B cell (primary cell): ENCODE results near the gene ALDH1A1. TPM values are rescaled to one million over a fixed set of nuclear protein-coding genes. Genes with fewer than 3 reads are reported as not detected.

Experiments used
- ATAC-seq: fragments of 200-7000 bp; cut with Tn5 transposase; one replicate; pipeline ENCODE4 v1.10.0; 2021; ENCODE audit warnings: low read depth, mild to moderate bottlenecking, moderate number of reproducible peaks, moderate library complexity
- CTCF ChIA-PET: fragments of 350-600 bp; sonication (Branson Sonifier 250); formaldehyde crosslinking; loops from one replicate; lab custom pipeline; 2021; ENCODE audit warnings: antibody characterized with exemption, inconsistent platforms; lab: Charles Lee
- POLR2A ChIA-PET: fragments of 350-600 bp; sonication (Branson Sonifier 250); formaldehyde crosslinking; loops from one replicate; lab custom pipeline; 2021; ENCODE audit warnings: antibody characterized with exemption; lab: Charles Lee
- DNase-seq: peaks from one replicate; pipeline ENCODE4 v3.0.0; 2013
- H2AFZ ChIP-seq: 2 replicates; pipeline ENCODE4 v1.6.1; 2012; ENCODE audit warnings: mild to moderate bottlenecking, low read depth, low read length; ENCODE audit not compliant: insufficient read depth, poor library complexity, severe bottlenecking
- H3K27ac ChIP-seq, 2 donors: 1 replicate in 1 of 2; 2 replicates in 1 of 2; pipeline ENCODE4 v1.5.1; 2012 to 2013; ENCODE audit warnings: low read length in 2 of 2, mild to moderate bottlenecking in 2 of 2, moderate library complexity in 1 of 2
- H3K27me3 ChIP-seq, 4 experiments: fragments of 200-600 bp in 1 of 4; sonication (generic) in 1 of 4; replicated peaks in 1 of 4; 1 replicate in 2 of 4; 2 replicates in 2 of 4; pipeline versions ENCODE4 v1.6.1 to v1.7.0; 2013 to 2016; ENCODE audit warnings: low read length in 3 of 4, mild to moderate bottlenecking in 2 of 4, mixed read lengths in 1 of 4, moderate library complexity in 1 of 4; ENCODE audit not compliant: insufficient read depth in 4 of 4, control insufficient read depth in 3 of 4; ENCODE audit errors: control extremely low read depth in 1 of 4
- H3K36me3 ChIP-seq, 2 experiments: replicated peaks in 1 of 2; 1 replicate in 1 of 2; 2 replicates in 1 of 2; pipeline versions ENCODE4 v1.6.1 to v1.7.1; 2013; ENCODE audit warnings: low read length in 1 of 2; ENCODE audit not compliant: insufficient read depth in 2 of 2, control insufficient read depth in 1 of 2; ENCODE audit errors: control extremely low read depth in 1 of 2, extremely low read depth in 1 of 2
- H3K4me1 ChIP-seq, 2 donors: fragments of 200-600 bp in 1 of 2; sonication (generic) in 1 of 2; 1 replicate in 1 of 2; 2 replicates in 1 of 2; pipeline versions ENCODE4 v1.5.1 to v1.6.1; 2013 to 2017; ENCODE audit warnings: low read length in 2 of 2; ENCODE audit not compliant: control insufficient read depth in 2 of 2, insufficient read depth in 2 of 2
- H3K4me2 ChIP-seq: replicated peaks from 2 replicates; pipeline ENCODE3; 2012; ENCODE audit warnings: mild to moderate bottlenecking, low read depth, low read length; ENCODE audit not compliant: poor library complexity, severe bottlenecking
- H3K4me3 ChIP-seq, 5 experiments: fragments of 200-600 bp in 1 of 5; sonication (generic) in 1 of 5; 1 replicate in 3 of 5; 2 replicates in 2 of 5; pipeline versions ENCODE4 v1.5.1 to v1.7.0; 2011 to 2016; ENCODE audit warnings: low read length in 4 of 5, mild to moderate bottlenecking in 4 of 5, low read depth in 2 of 5, control low read depth in 1 of 5, moderate library complexity in 1 of 5; ENCODE audit not compliant: insufficient read depth in 1 of 5; ENCODE audit errors: control extremely low read depth in 1 of 5, extremely low read depth in 1 of 5
- H3K79me2 ChIP-seq: fragments of 200-600 bp; sonication (generic); one replicate; pipeline ENCODE4 v1.6.0; 2016; ENCODE audit warnings: low read length; ENCODE audit not compliant: control insufficient read depth, insufficient read depth
- H3K9ac ChIP-seq: fragments of 200-600 bp; sonication (generic); 2 replicates; pipeline ENCODE4 v1.6.1; 2017; ENCODE audit warnings: mild to moderate bottlenecking, low read length, moderate library complexity
- H3K9me3 ChIP-seq, 3 donors: one replicate each; pipeline versions ENCODE4 v1.6.1 to v1.7.1; 2013; ENCODE audit warnings: low read length in 2 of 3; ENCODE audit not compliant: control insufficient read depth in 2 of 3, insufficient read depth in 1 of 3; ENCODE audit errors: control extremely low read depth in 1 of 3
- H4K20me1 ChIP-seq: 2 replicates; pipeline ENCODE4 v1.6.0; 2012; ENCODE audit warnings: mild to moderate bottlenecking, low read length; ENCODE audit not compliant: insufficient read depth, control insufficient read depth, poor library complexity, severe bottlenecking
- H3K27ac Mint-ChIP-seq: one replicate; pipeline ENCODE4 v1.8.0; 2021; ENCODE audit warnings: mixed read lengths
- H3K27me3 Mint-ChIP-seq: one replicate; pipeline ENCODE4 v1.8.0; 2021; ENCODE audit warnings: mixed read lengths
- H3K4me1 Mint-ChIP-seq: one replicate; pipeline ENCODE4 v1.8.0; 2021; ENCODE audit warnings: mixed read lengths
- H3K4me3 Mint-ChIP-seq: one replicate; pipeline ENCODE4 v1.8.0; 2021; ENCODE audit warnings: mixed read lengths
- H3K9me3 Mint-ChIP-seq: one replicate; pipeline ENCODE4 v1.8.0; 2022; ENCODE audit warnings: mixed read lengths; ENCODE audit not compliant: insufficient read depth
- CTCF ChIP-seq: fragments of 200-600 bp; IDR thresholded peaks from one replicate; pipeline ENCODE4 v1.8.0; 2022; ENCODE audit warnings: antibody characterized with exemption, mild to moderate bottlenecking
- EZH2 ChIP-seq: IDR thresholded peaks from 2 replicates; pipeline ENCODE4 v1.6.1; 2012; ENCODE audit warnings: borderline replicate concordance, low read depth, mild to moderate bottlenecking, moderate library complexity, low read length; ENCODE audit not compliant: insufficient read depth, poor library complexity, severe bottlenecking
- WGBS: methylation state at CpG from one replicate; pipeline ENCODE4 v1.1.5; 2013; ENCODE audit warnings: missing lambda C conversion rate; ENCODE audit not compliant: insufficient coverage; 5-methylcytosine and 5-hydroxymethylcytosine counted together
- intact Hi-C: fragments of 100-400 bp; cut with micrococcal nuclease; formaldehyde crosslinking; loops from one replicate; pipeline ENCODE4 v1.10.0; 2022
- polyA plus RNA-seq: library from polyadenylated mRNA; depleted of rRNA; stranded (reverse); fragments of >200 nt; gene quantifications from 2 replicates; pipeline ENCODE4 v1.2.3, GENCODE V29; 2012
- total RNA-seq, 2 donors: library from RNA; stranded (reverse); fragments of 120-200 nt in 1 of 2; gene quantifications; 1 replicate in 1 of 2; 2 replicates in 1 of 2; pipeline versions ENCODE4 v1.2.3 to v1.2.4, GENCODE V29; 2013 to 2022

The ALDH1A1 gene
- total and polyA plus RNA-seq, 2 donors (not counting 1 experiment from before 2014, with no cell fraction given), result 0.43 TPM; not detected in 1

GRCh38 chr9:72905514-72906480, 47.1 kb downstream of the ALDH1A1 start:
- CTCF ChIA-PET, result no interaction called here
- Histone ChIP-seq H3K27ac (no peak overlapping the region), H3K4me1 (no peaks in the 10 kb centered on the region), H3K36me3 (no peaks in the 10 kb centered on the region), H3K27me3 (no peaks in the 10 kb centered on the region), H3K9me3 (no peaks in the 10 kb centered on the region), H3K4me2 (no peak overlapping the region), H3K9ac (no peak overlapping the region), H4K20me1 (no peaks in the 10 kb centered on the region), H3K79me2 (no peaks in the 10 kb centered on the region), H2AFZ (no peak overlapping the region), H3K4me3 (no peak overlapping the region)
- ATAC-seq, result no peak
- intact Hi-C loops, result no loop called here
- Mint-ChIP-seq H3K4me1 (no peaks in the 10 kb centered on the region), H3K4me3 (no peak overlapping the region), H3K27me3 (peaks cover 3% of the 10 kb centered on the region), H3K27ac (no peak overlapping the region), H3K9me3 (no peaks in the 10 kb centered on the region)
- POLR2A ChIA-PET, result no interaction called here
- TF ChIP-seq EZH2, result no peak
- no peak for TF ChIP-seq CTCF
- WGBS, result no CpG with 5 or more reads among the region's 3 CpGs
- no peak for DNase-seq
